Sigmoid colon (tissue), 7 donors: ENCODE measurements around the gene HDDC2. TPM values are rescaled to one million over a fixed set of nuclear protein-coding genes. Genes with fewer than 3 reads are reported as not detected.

Experiments used
- DNase-seq: peaks from one replicate; pipeline ENCODE4 v3.0.0-alpha.2; 2019
- H3K27ac ChIP-seq, 4 donors: fragments of 200-600 bp; sonication (generic); one replicate each; pipeline ENCODE4 v1.5.1; 2016 to 2019; ENCODE audit warnings: mild to moderate bottlenecking in 1 of 4
- H3K27me3 ChIP-seq, 3 donors: fragments of 200-600 bp; sonication (generic); one replicate each; pipeline ENCODE4 v1.5.1; 2019; ENCODE audit warnings: mild to moderate bottlenecking in 1 of 3
- H3K36me3 ChIP-seq, 4 donors: fragments of 200-600 bp; sonication (generic); one replicate each; pipeline ENCODE4 v1.5.1; 2016 to 2019
- H3K4me1 ChIP-seq, 4 donors: fragments of 200-600 bp; sonication (generic); one replicate each; pipeline ENCODE4 v1.5.1; 2017 to 2019
- H3K4me3 ChIP-seq, 4 donors: fragments of 200-600 bp; sonication (generic); one replicate each; pipeline ENCODE4 v1.5.1; 2017 to 2019; ENCODE audit warnings: mild to moderate bottlenecking in 2 of 4, moderate library complexity in 1 of 4
- H3K9me3 ChIP-seq, 4 donors: fragments of 200-600 bp in 3 of 4; sonication (generic) in 3 of 4; one replicate each; pipeline versions ENCODE4 v1.5.1 to v1.6.1; 2013 to 2019
- CTCF ChIP-seq, 4 experiments: fragments of 450-650 bp in 3 of 4; fragments of 200-600 bp in 1 of 4; IDR thresholded peaks; one replicate each; pipeline ENCODE4 v1.5.1; 2016 to 2019; ENCODE audit warnings: antibody characterized with exemption in 4 of 4, mild to moderate bottlenecking in 3 of 4, moderate library complexity in 2 of 4
- EP300 ChIP-seq, 4 donors: sonication (generic); formaldehyde crosslinking; IDR thresholded peaks; one replicate each; pipeline ENCODE4 v1.6.1; 2017; ENCODE audit warnings: antibody characterized with exemption in 4 of 4
- POLR2A ChIP-seq, 2 donors: fragments of 450-650 bp; IDR thresholded peaks; one replicate each; pipeline ENCODE4 v1.6.1; 2016; ENCODE audit warnings: antibody characterized with exemption in 2 of 2, mild to moderate bottlenecking in 2 of 2, moderate library complexity in 2 of 2
- POLR2AphosphoS5 ChIP-seq, 4 donors: sonication (generic); formaldehyde crosslinking; IDR thresholded peaks; one replicate each; pipeline ENCODE4 v1.6.1; 2017; ENCODE audit warnings: antibody characterized with exemption in 4 of 4
- WGBS, 2 donors: extraction: QIAGEN DNeasy Blood & Tissue Kit; methylation state at CpG; one replicate each; pipeline ENCODE4 v1.1.7; 2013; 5-methylcytosine and 5-hydroxymethylcytosine counted together
- intact Hi-C: fragments of 100-400 bp; cut with DNase I; formaldehyde crosslinking; loops from one replicate; pipeline ENCODE4 v1.15.1; 2023
- polyA plus RNA-seq, 3 donors: library from polyadenylated mRNA; stranded (reverse); fragments of 200-250 nt; gene quantifications; one replicate each; pipeline ENCODE4 v1.2.3, GENCODE V29; 2013
- total RNA-seq, 4 donors: library from RNA; depleted of rRNA; stranded (reverse); fragments of >200 nt; gene quantifications; one replicate each; pipeline ENCODE4 v1.1.0, GENCODE V29; 2016
- donor health status: healthy with polysubstance abuse.
- donor health status: Bipolar disorder and iron deficiency.
- donor health status: healthy.

HDDC2 gene
- total and polyA plus RNA-seq, 7 donors = 39.9 to 82.9 (median 56.1) TPM

GRCh38 chr6:125332664-125333063 is 30.9 kb upstream of the HDDC2 start:
- Histone ChIP-seq H3K9me3 (no peaks in the 10 kb centered on the region), H3K36me3 (no peaks in the 10 kb centered on the region), H3K4me3 (no peak overlapping the region), H3K27me3 (no peaks in the 10 kb centered on the region), H3K4me1 (no peaks in the 10 kb centered on the region), H3K27ac (no peak overlapping the region)
- 86 to 90% methylated on average over 1 of the region's 1 CpG for WGBS, 2 donors
- intact Hi-C loops = no loop called here
- DNase-seq = no peak
- TF ChIP-seq POLR2A (IDR thresholded peaks at IDR 0.05) (no peak), EP300 (IDR thresholded peaks at IDR 0.05) (no peak), CTCF (IDR thresholded peaks at IDR 0.05) (no peak), POLR2AphosphoS5 (IDR thresholded peaks at IDR 0.05) (no peak)

GRCh38 chr6:125325586-125325985 is 23.8 kb upstream of the HDDC2 start:
- H3K4me1 ChIP-seq = no peaks in the 10 kb centered on the region
- DNase-seq = no peak
- H3K27ac ChIP-seq = no peak overlapping the region
- no peaks in the 10 kb centered on the region for H3K36me3 ChIP-seq
- H3K4me3 ChIP-seq = no peak overlapping the region
- TF ChIP-seq POLR2A (IDR thresholded peaks at IDR 0.05) = no peak
- TF ChIP-seq EP300 (IDR thresholded peaks at IDR 0.05) = no peak
- TF ChIP-seq POLR2AphosphoS5 (IDR thresholded peaks at IDR 0.05) = no peak
- H3K9me3 ChIP-seq = no peaks in the 10 kb centered on the region
- H3K27me3 ChIP-seq = no peaks in the 10 kb centered on the region
- WGBS, 2 donors = 41 to 53% methylated on average over 2 of the region's 2 CpGs
- intact Hi-C loops = no loop called here

GRCh38 chr6:125323376-125323775 is 21.6 kb upstream of the HDDC2 start:
- no peaks in the 10 kb centered on the region for H3K36me3 ChIP-seq
- 74 to 90% methylated on average over 2 of the region's 2 CpGs for WGBS, 2 donors
- DNase-seq = no peak
- no peaks in the 10 kb centered on the region for H3K9me3 ChIP-seq
- no peak overlapping the region for H3K4me3 ChIP-seq
- H3K4me1 ChIP-seq = no peaks in the 10 kb centered on the region
- H3K27ac ChIP-seq = no peak overlapping the region
- H3K27me3 ChIP-seq = no peaks in the 10 kb centered on the region
- TF ChIP-seq EP300 (IDR thresholded peaks at IDR 0.05) = no peak
- TF ChIP-seq POLR2A (IDR thresholded peaks at IDR 0.05) = no peak
- no peak for TF ChIP-seq CTCF (IDR thresholded peaks at IDR 0.05)
- TF ChIP-seq POLR2AphosphoS5 (IDR thresholded peaks at IDR 0.05) = no peak
- intact Hi-C loops = no loop called here

- DNase-seq = no peak
- Histone ChIP-seq H3K9me3 (no peaks in the 10 kb centered on the region), H3K4me1 (no peaks in the 10 kb centered on the region), H3K4me3 (no peak overlapping the region), H3K36me3 (no peaks in the 10 kb centered on the region), H3K27me3 (no peaks in the 10 kb centered on the region), H3K27ac (no peak overlapping the region)
- 85 to 89% methylated on average over 9 of the region's 9 CpGs for WGBS, 2 donors
- intact Hi-C loops = no loop called here
- TF ChIP-seq POLR2A (IDR thresholded peaks at IDR 0.05) (no peak), EP300 (IDR thresholded peaks at IDR 0.05) (no peak), POLR2AphosphoS5 (IDR thresholded peaks at IDR 0.05) (no peak), CTCF (IDR thresholded peaks at IDR 0.05) (no peak)
Observed at GRCh38 chr6:125316621-125317020, 14.9 kb upstream of the HDDC2 start.

- Histone ChIP-seq H3K4me3 (no peak overlapping the region), H3K36me3 (no peaks in the 10 kb centered on the region), H3K9me3 (no peaks in the 10 kb centered on the region), H3K4me1 (no peaks in the 10 kb centered on the region), H3K27ac (no peak overlapping the region), H3K27me3 (no peaks in the 10 kb centered on the region)
- DNase-seq = no peak
- WGBS, 2 donors = 93 to 94% methylated on average over 5 of the region's 5 CpGs
- intact Hi-C loops = loop anchor here (2.0 kb wide), 1 partner anchor 433 kb away; the partner anchor contains the start of gene HEY2
- TF ChIP-seq POLR2AphosphoS5 (IDR thresholded peaks at IDR 0.05) = no peak
- no peak for TF ChIP-seq POLR2A (IDR thresholded peaks at IDR 0.05)
- TF ChIP-seq CTCF (IDR thresholded peaks at IDR 0.05) = no peak
- TF ChIP-seq EP300 (IDR thresholded peaks at IDR 0.05) = no peak
Observed at GRCh38 chr6:125315548-125315947, 13.8 kb upstream of the HDDC2 start.
